GM19452 (cell line): ENCODE measurements around the gene MSL3.

Experiments
- ATAC-seq: cut with Tn5 transposase; IDR thresholded peaks from one replicate; pipeline ENCODE4 v1.9.1; 2021; ENCODE audit not compliant: unreplicated experiment

The MSL3 gene

DNA sequence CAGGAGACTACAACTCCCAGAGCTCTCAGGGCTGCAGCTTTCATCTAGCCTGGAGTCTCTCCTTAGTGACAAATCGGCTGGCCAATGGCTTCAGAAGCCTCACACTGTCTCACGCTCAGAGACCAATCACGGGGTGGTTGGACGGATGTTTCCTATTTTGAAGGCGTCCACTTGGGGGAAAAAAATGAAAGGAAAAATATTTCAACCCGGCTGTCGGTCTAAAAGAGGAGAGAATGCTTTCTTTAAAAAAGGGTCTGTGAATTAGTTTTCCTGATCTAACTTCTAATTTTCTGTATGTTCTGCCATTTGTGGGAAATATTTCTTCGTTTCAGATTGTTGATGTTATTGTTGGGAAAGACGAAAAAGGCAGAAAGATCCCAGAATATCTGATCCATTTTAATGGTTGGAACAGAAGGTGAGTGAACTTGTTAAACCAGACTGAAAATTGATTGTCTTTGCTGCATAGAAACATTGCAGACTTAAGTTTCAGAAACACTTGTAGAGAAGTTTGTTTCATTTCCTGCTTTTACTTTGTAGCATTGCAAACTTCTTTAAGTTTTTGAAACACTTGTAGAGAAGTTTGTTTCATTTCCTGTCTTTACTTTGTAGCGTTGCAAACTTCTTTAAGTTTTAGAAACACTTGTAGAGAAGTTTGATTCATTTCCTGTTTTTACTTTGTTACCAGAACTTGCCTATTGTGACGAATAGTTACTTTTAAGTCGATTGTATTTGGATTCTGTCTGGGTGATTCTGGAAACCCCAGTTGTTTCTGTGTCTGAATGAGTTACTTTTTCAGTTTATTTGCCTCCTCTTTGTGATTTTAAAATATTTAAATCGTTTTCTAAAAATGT lies 1.6 kb downstream of the MSL3 start:
- ATAC-seq, result peak; percentile 63

DNA sequence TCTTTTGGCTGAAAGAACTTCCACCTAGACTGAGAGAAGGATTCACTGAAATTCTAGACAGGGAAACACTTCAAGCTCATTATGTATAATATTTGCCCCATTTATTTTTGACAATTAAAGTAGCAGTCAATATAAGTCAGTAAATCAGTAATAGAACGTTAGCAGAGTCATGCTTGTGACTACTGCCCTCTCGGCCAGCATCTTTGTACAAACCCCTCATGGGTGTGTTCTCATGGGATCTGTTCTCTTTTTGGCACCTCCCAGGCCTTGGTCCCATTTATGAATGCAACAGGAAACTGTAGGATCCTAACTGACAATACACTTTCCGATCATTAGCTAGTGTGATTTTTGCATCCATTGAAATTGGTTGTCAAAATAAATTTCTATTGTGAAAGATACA lies 2.9 kb downstream of the MSL3 start:
- no peak for ATAC-seq

DNA sequence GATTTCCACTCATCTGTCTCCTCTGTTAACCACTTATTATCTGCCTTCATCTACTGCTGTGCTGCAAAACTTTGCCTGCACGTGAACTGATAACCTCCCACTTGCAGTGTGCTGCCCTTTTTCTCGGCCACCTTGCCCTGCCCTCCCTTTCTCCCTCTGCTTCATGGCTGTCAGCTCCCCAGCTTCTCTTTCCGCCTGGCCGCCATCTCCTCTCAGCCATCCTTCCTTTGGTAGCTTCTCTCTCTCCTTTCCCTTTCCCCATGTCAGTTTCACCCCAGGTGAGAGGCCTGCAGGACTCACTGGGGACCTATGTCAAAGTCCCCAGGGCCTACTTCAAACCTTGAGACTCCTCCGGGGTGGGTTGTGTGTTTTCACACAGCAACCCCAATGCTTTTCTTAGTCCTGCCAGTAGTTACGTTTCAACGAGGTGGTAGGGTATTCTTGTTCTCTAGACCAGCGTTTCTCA lies 6.6 kb downstream of the MSL3 start:
- no peak for ATAC-seq

DNA sequence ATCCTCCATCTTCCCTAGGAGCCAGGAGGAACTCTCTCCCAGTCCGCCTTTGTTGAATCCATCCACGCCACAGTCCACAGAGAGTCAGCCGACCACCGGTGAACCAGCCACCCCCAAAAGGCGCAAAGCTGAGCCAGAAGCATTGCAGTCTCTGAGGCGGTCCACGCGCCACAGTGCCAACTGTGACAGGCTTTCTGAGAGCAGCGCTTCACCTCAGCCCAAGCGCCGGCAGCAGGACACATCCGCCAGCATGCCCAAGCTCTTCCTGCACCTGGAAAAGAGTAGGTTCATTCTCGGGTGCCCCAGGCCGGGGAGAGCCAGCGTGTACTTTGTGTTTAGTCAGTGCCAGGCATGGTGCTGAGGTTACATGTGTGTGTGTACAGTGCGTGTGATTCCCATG lies 7.4 kb downstream of the MSL3 start:
- no peak for ATAC-seq

DNA sequence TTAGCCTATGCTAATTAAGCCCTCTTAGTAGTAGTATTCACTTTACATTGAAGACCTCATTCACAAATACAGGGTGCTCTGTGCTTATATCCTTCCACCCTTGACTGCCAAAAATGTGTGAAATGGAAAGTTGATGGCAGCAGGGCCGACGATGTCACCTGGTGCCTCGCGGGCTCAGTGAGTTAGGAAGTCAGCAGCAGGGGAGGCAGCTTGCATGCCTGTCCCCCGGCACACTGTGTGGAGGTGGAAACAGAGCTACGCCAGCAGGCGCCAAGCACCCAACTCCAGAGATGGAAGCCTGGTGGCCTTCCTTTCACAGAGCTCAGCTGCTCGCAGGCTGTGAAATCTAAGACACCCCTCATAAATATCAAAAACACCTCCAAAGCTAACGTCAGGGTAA lies 8.4 kb downstream of the MSL3 start:
- no peak for ATAC-seq

DNA sequence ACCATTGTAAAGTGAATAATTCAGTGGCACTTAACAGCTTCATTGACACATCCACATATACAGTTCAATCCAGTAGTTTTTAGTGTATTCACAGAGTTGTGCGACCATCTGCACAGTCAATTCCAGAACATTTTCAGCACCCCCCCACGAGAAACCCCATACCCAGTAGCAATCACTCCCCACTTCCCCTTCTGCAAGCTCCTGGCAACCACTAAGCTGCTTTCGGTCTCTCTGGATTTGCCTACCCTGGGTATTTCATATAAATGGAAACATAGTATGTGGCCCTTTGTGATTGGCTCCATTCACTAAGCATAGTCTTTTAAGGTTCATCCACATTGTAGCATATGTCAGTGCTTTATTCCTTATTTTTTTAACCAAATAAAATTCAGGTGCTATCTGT lies 10.0 kb downstream of the MSL3 start:
- ATAC-seq, result peak; percentile 57

DNA sequence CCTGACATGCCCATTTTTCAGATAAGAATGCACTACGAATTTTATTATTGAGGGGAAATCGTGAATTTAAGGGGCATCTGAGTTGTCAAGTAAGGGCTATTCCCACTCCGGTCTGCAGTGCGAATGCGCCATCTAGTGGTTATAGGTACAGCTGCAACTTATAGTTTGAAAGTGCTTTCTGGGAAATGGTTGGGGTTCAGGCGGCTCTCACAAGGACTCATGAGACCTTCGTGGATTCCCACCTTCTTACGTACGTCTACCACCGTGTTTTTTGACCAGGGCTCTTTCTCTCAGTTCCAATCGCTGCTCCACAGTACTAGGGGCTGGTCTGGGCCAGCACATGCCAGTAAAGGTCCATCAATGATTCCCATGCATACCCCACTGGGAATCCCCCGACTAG lies 12.3 kb downstream of the MSL3 start:
- no peak for ATAC-seq

DNA sequence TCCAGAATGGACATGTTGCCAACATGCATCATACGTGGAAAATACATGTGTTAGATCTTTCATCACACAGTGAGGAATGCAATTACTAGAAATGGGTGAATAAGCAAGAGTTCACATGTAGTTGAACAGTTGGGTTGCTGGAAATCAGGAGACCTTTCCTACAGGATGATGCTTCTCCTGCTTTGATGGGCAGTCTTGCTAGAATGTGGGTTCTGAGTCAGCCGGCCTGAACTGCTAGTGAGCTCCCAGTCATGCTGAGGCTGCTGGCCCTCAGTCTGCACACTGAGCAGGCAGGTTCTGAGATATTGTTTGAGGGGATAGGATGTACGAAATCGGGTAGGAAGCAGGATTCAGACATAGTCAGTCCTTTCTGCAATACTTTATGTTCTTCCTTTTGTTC lies 20.2 kb downstream of the MSL3 start:
- no peak for ATAC-seq

DNA sequence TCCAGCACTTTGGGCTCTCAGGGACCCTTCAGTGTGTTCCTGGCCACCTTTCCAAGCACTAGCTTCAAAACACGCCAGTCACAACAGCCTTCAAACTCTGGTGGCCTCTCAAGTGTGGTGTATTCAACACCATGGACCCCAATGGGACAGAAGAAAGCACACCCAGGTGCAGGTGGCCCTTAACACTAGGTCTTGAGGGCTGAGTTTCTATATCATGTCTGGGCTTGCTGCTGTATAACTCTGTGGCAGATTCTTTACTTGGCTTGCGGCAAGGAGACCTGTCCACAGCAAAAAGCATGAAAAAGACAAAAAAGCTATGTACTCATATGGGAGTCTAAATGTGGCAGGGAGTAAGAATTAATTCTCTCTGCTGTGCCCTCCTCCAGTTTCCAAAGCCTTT lies 23.1 kb downstream of the MSL3 start:
- ATAC-seq, result no peak

DNA sequence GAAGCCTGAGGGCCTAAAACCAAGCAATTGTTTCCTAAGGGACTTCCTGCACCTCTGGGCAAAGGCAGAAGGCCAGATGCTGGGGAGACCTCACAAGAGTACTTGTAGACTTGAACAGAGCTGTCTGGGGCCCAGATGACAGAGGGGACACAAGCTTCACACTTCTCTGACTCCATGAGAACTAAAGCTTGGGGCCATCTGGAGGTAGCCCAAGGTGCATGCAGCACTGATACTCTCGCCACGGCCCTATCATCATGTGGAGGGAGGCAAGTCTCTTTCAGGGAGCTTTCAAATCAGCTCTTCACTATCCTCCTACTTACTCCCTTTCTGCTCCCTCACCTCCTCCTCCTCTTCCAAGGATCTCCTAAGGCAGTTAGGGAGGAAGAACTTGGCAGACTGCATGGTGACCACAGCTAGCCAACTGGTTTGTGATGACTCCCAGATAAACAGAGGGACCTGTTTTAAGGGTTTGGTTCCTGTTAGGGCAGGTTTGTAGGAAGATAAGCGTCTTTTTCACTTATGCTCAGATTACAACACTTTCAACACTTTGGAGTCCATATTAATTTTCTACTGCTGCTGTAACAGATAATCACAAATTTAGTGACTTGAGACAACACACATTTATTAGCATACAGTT lies 23.8 kb downstream of the MSL3 start:
- no peak for ATAC-seq

DNA sequence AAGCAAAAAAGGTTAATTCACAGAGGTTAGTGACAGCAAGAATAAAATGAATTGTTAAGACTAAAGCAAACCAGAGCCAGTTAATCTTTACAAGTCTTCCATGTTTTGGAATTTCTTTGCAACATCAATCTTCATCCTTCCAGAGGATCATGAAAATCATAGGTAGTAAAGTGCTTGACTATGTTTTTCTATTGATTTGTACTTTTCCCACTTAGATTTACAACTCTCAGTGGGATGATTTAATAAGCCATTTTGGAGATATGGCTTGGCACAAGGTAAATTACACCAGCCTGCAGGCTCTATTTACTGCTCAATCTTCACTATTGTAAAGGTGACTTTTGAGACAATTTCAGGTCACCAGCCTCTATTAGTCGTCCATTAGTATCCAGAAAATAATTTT lies 26.5 kb downstream of the MSL3 start:
- ATAC-seq, result no peak

DNA sequence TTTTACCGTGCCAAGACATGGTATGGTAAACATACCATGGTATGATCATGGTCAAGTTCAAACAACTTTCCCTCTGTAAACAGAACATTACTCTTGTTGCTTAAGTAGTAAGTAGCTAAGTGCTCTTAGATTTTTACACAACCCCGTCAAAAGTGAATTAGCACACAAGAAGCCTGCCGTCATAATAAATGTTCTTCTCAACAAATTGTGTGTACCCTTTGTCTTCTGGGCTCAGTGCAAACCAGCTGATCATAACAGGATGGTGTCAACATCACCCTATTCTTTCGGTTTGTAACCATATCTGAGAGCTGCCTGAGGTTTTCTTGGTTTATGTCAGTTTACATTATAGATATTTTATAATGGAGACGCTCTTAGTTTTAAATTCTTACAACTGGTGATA lies 28.8 kb downstream of the MSL3 start:
- ATAC-seq, result no peak

DNA sequence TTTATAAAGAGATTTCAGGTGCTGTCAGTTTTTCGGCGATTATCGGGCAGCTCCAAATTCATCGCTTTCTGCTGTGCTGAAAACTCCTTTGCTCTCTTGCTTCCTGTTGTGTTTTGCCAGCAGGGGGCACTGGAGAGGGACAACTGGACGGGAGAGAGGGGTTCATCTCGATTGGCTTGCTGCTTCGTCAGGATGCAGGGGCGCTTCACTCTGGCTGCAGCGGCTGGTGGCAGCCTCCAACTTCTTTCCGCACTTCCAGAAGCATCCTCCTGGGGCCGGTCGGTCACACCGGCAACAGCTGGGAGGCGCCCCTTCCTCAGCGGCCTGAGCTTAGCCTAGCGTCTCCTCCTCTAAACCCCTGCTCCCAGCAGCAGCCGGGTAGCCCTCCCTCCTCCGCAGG lies 29.5 kb downstream of the MSL3 start:
- ATAC-seq, result no peak

DNA sequence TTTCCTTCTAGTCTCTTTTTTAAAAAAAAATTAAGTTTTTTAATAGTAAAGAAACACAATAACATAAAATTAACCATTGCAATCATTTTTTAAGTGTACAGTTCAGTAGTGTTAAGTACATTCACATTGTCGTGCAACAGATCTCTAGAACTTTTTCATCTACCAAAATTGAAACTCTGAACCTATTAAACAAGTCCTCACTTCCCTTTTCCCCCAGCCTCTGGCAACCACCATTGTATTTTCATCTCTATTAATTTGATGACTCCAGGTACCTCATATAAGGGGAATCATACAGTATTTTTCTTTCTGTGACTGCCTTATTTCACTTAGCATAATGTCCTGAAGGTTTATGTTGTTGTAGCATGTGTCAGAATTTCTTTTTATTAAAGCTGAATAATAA lies 31.8 kb downstream of the MSL3 start:
- peak; percentile 28 for ATAC-seq

DNA sequence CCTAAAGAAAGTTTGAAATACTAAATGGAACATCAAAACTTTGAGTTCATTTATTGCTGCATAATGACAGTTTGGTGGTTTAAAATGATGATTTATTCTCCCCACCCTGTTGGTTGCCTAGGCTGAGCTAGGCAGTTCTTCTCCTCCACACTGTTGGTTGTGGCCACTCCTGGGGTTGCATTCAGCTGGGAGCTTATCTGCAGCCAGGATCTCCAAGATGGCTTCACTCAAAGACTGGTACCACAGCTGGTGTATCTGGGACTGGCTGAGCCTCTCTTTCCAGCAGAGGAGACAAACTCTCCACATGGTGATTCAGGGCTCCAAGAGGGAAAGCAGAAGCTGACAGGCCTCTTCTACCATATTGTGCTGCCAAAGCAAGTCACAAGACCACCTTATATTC lies 33.1 kb downstream of the MSL3 start:
- no peak for ATAC-seq

DNA sequence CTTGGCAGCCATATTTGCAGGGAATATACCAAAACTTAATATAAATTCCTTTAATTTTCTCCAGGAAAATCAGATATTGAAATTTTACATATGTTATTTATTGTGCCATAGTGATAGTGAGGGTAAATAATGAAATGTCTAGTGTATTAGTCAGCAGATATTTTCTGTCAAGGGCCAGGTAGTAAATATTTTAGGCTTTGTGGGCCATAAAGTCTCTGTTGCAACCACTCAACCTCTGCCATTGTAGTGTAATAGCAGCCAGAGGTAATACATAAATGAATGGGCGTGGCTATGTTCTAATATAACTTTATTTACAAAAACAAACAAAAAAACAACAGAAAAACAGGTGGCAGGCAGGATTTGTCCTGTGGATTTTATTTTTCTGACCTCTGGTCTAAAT lies 33.5 kb downstream of the MSL3 start:
- no peak for ATAC-seq

DNA sequence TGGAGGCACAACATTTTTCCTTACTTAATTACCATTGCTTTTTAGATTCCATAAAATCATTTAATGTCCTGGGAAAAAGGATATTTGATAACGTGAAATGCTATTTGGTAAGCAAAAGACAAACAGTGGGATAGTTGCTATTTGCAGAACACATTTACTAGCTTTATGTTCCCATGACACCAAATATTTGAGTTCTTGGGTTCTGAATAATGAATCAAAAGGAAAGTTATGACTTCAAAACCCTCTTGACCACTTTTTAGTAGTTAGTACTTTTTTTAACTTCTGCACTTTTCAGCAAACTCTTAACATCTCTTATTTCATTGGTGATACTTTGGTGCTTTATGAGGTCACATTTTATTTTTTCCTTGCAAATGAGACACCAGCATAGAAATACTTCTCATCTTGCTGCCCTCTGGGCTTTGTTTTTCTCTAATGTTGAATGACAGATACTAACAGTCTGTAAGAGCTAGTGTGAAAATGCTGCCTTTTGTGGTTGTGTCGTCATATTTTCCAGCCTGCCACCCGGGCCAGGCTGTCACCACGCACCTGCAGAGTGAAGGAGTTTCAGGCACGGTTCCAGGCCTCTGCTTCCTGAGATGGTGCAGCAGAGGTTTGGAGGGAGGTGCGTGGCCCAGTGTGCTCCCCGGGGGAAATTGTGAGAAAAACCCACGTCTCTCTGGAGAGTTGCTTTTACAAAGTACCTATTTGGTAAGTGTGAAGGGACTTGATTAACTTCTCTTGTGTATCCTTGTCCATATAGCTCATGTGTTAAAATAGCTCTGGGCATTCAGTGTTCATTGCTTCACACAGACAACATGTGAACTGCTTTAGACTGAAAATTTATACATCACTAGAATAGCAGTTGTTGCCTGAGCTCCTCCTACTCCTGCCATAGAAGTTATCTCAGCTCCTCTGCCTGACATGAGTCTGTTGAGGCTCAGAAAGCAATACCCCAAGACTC lies 34.7 kb downstream of the MSL3 start:
- peak; percentile 84 for ATAC-seq

DNA sequence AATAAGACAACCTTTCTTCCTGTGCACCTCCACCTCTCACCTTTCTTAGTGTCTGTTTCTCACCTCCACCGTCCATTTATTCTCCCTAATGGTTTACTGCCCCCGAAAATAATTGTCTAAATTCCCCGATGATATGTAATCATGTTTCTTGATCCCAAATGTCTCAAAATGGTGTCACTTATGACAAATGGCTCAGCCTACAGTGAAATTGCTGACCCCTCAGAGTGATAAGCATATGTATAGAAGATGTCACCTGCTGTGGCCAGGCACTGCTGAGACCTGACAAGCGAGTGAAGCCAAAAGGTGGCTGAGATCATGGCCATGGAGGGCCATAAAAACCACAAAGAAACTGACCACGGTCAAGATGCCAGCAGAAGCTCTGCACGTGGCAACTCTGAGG lies 35.7 kb downstream of the MSL3 start:
- no peak for ATAC-seq

DNA sequence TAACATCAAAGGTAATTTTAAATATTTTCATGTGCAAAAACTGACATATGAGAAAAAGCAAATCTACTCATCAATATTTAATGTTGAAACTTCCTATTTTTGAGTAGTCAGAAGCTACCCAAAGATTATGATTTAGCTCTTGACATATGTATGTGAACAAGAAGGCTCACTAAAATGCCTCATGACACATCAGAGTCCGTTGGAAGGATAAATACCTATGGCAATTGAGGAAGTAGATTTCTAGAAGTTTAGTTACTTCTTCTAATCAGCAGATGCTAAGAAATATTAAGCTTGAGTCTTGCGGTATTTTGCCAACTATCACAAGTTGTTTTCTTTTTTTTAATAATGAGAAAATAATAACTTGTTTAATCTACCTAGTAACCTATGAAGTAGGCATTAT lies 55.3 kb downstream of the MSL3 start:
- ATAC-seq, result no peak
